Measurements from ENCODE around the gene CRIP1. TPM values are rescaled to one million over a fixed set of nuclear protein-coding genes. Genes with fewer than 3 reads are reported as not detected.

CRIP1 gene
- total and polyA plus RNA-seq, 8 donors = 3.5 to 149 (median 60.1) TPM; not detected in 1

DNA sequence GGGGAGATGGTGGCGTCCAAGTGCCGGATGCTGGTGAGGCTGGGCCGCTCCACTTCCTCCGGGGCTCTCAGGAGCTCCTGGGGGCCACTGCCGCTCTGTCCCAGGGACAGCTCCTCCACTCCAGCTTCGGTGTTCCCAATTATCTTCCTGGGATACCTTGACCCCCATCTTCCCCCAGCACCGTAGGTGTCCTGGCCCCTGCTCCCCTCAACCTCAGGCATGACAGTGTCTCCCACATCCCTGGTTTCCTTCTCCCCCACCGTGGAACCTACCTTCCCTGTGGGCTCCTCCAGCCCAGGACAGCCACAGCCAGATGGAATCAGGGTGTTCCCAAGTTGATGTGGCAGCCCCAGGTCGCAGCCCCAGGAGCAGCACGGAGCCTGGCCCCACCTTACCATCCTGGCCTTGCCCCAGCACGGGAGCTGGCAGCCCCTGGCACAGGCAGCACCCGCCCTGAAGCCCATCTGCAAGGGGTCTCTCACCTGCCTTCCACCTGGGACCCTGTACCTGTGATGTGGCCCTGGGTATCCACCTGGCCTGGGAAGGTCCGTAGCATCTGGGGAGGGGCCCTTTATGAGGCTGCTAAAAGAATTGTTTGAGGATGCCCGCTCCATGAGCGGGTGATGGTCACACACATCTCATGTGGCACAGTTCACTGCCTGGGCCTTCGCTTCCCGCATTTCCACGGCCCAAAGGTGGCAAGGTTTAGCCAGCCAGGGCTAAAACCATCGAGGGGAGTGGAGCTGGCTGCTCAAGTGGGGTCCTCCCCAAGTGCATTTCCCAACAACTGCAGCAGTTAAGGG, 43.8 kb downstream of the CRIP1 start:
- intact Hi-C loops (cut with DNase I; ENCODE audit: low total_unique reads) = no loop called here
- peaks cover 4 to 81% (median 35%) of the 10 kb centered on the region in 3 donors for H3K27me3 ChIP-seq

DNA sequence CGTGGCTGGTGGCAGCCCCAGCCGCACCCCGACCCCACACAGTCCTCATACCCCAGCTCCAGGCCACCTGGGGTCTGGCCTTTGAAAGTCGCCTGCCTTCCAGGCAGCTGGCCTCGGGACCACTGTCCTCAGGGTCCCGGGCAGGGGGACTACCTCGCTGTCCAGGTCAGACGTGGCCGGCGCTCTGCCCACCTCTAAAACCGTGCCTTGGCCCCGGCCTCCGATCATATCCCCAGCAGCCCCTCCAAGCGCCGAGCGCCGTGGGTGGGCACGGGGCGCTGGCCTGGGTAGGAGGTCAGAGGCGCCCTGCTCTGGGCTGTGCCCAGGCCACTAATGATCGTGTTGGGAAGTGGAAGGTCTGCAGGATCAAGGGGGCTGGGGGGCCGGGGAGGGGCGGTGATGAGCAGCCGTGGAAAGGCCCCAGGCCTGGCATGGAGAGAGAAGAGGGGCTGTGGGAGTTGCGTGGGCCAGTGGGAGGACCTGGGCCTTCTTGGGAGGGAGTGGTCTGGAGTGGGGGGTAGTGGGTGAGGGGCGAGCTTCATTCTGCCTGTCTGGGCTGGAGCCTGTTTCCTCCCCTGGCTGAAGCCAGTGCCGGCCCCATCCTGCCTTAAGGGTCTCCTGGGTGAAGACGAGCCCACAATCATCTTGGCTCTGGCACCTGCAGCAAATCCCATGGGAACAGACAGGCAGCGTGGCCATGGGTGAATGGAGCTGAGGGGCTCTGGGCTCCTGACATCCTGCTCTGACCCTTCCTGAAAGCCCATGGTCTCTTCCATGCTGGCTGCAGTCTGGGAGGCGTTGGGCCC, 44.6 kb downstream of the CRIP1 start:
- peaks cover 4 to 81% (median 37%) of the 10 kb centered on the region in 3 donors for H3K27me3 ChIP-seq
- H3K27ac ChIP-seq = no peak overlapping the region
- DNase-seq = no peak
- peaks cover 32 to 41% (median 36%) of the 10 kb centered on the region in 4 donors for H3K4me1 ChIP-seq
- no peaks in the 10 kb centered on the region for H3K9me3 ChIP-seq
- WGBS, 5 donors = 91 to 95% (median 93%) methylated on average over 15 to 30 of the region's 30 CpGs
- intact Hi-C loops (cut with DNase I; ENCODE audit: low total_unique reads) = no loop called here
- H3K36me3 ChIP-seq = no peaks in the 10 kb centered on the region
- no peak for TF ChIP-seq POLR2AphosphoS5 (IDR thresholded peaks at IDR 0.05)
- TF ChIP-seq POLR2A (IDR thresholded peaks at IDR 0.05) = no peak
- TF ChIP-seq, protein P1, sequence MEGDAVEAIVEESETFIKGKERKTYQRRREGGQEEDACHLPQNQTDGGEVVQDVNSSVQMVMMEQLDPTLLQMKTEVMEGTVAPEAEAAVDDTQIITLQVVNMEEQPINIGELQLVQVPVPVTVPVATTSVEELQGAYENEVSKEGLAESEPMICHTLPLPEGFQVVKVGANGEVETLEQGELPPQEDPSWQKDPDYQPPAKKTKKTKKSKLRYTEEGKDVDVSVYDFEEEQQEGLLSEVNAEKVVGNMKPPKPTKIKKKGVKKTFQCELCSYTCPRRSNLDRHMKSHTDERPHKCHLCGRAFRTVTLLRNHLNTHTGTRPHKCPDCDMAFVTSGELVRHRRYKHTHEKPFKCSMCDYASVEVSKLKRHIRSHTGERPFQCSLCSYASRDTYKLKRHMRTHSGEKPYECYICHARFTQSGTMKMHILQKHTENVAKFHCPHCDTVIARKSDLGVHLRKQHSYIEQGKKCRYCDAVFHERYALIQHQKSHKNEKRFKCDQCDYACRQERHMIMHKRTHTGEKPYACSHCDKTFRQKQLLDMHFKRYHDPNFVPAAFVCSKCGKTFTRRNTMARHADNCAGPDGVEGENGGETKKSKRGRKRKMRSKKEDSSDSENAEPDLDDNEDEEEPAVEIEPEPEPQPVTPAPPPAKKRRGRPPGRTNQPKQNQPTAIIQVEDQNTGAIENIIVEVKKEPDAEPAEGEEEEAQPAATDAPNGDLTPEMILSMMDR (IDR thresholded peaks at IDR 0.05) = no peak
- TF ChIP-seq EP300 (IDR thresholded peaks at IDR 0.05) = no peak
- H3K4me3 ChIP-seq = no peak overlapping the region

More for the DNA sequence above, 43.8 kb downstream of the CRIP1 start:
- WGBS, 5 donors = 52 to 74% (median 61%) methylated on average over 13 to 19 of the region's 19 CpGs
- no peaks in the 10 kb centered on the region for H3K9me3 ChIP-seq
- TF ChIP-seq EP300 (IDR thresholded peaks at IDR 0.05) (no peak), POLR2A (IDR thresholded peaks at IDR 0.05) (no peak), POLR2AphosphoS5 (IDR thresholded peaks at IDR 0.05) (no peak)
- TF ChIP-seq, protein P1 (IDR thresholded peaks at IDR 0.05) = no peak
- no peaks in the 10 kb centered on the region for H3K36me3 ChIP-seq
- peak overlapping the region in 2 of 4 donors; percentile 56 to 67 for H3K4me3 ChIP-seq
- peak in 1 of 2 donors; percentile 28 for DNase-seq
- H3K27ac ChIP-seq = peak overlapping the region in 2 of 5 donors; percentile 46 to 47
- peaks cover 37 to 46% (median 43%) of the 10 kb centered on the region in 4 donors for H3K4me1 ChIP-seq

DNA sequence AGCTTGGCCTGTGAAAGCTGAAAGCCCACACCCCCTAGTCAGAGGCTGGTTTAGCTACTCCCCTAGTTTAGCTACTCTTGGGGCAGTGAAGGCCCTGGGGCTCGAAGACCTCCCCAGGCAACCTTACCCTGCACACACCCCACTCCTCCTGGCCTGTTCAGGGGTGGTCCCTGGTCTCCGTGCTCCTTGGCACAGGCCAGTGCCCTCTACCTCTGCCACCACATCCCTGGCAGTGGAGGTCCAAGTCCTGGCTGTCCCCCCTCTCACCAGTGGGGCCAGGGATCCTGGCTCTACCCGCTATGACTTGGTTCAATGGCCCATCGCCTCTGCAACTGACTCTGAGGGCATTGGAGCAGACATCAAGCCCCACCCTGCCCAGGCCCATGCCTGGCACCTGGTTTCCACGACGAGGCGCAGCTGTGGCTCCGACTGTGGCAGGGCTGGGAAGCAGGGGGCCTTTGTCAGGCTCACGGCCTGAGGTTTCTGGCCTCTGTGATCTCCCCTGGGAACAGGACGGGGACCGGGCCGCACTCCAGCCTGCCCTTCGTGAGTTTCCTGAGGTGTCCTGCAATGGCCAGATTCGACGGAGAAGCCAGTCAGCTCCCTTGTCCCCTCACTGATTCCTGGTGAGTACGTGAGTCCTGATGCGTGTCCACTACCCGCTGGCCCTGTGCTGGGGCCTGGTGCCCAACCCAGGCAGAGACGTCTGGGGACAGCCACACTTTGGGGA, 45.4 kb downstream of the CRIP1 start:
- H3K36me3 ChIP-seq = no peaks in the 10 kb centered on the region
- no peaks in the 10 kb centered on the region for H3K9me3 ChIP-seq
- H3K27me3 ChIP-seq = peaks cover 4 to 83% (median 37%) of the 10 kb centered on the region in 3 donors
- peaks cover 28 to 35% (median 31%) of the 10 kb centered on the region in 4 donors for H3K4me1 ChIP-seq
- no peak overlapping the region for H3K27ac ChIP-seq
- intact Hi-C loops (cut with DNase I; ENCODE audit: low total_unique reads) = no loop called here
- no peak for DNase-seq
- 75 to 85% (median 83%) methylated on average over 10 to 19 of the region's 19 CpGs; no CpG with 5 or more reads in 1 of the 5 donors for WGBS, 5 donors
- no peak overlapping the region for H3K4me3 ChIP-seq
- TF ChIP-seq POLR2A (IDR thresholded peaks at IDR 0.05) = no peak

DNA sequence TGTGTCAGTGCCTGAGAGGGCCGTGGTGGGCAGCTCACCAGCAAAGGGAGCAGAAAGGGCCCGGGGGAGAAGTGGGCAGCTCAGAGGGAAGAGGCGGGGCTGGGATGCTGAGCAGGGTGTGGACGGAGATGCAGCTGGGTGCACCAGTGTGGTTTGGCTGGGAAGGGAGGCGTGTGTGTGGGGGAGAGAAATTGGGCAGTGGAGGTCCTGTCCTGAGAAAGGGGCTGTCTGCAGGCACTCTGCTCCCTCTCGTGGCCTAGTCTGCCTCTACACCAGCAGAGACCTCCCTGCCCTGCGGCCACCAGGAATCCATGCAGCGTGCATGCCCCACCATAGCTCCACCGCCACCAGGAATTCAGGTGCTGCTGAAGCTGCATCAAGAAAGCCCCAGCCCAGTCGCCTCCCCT, 46.1 kb downstream of the CRIP1 start:
- peak in 1 of 2 donors; percentile 50 for DNase-seq
- Histone ChIP-seq H3K27me3 (peaks cover 4 to 83% (median 37%) of the 10 kb centered on the region in 3 donors), H3K27ac (no peak overlapping the region)

More for the DNA sequence above, 46.1 kb downstream of the CRIP1 start:
- intact Hi-C loops (cut with DNase I; ENCODE audit: low total_unique reads) = no loop called here
- no peaks in the 10 kb centered on the region for H3K36me3 ChIP-seq
- H3K4me3 ChIP-seq = no peak overlapping the region
- H3K9me3 ChIP-seq = no peaks in the 10 kb centered on the region
- 55 to 71% (median 56%) methylated on average over 3 to 10 of the region's 10 CpGs for WGBS, 5 donors
- H3K4me1 ChIP-seq = peaks cover 21 to 31% (median 26%) of the 10 kb centered on the region in 4 donors
- no peak for TF ChIP-seq POLR2AphosphoS5 (IDR thresholded peaks at IDR 0.05)
- TF ChIP-seq, protein P1 (IDR thresholded peaks at IDR 0.05) = peak in 1 of 7 experiments; percentile 23

Data from stomach (tissue), 9 donors.